Liver (tissue), 9 donors: Measurements from ENCODE around the gene HMG20A. TPM values are rescaled to one million over a fixed set of nuclear protein-coding genes. Genes with fewer than 3 reads are reported as not detected.

ENCODE experiments used
- DNase-seq: peaks from one replicate; pipeline ENCODE4 v3.0.0-alpha.2; 2017; ENCODE audit warnings: low spot score
- H3K27ac ChIP-seq, 2 donors: one replicate each; pipeline ENCODE4 v1.7.0; 2013; ENCODE audit warnings: inconsistent platforms in 2 of 2, low read length in 2 of 2, control low read depth in 1 of 2, low read depth in 1 of 2, mild to moderate bottlenecking in 1 of 2
- H3K27me3 ChIP-seq, 4 donors: one replicate each; pipeline versions ENCODE4 v1.6.1 to v1.7.0; 2013; ENCODE audit warnings: low read length in 3 of 4, inconsistent platforms in 1 of 4, mild to moderate bottlenecking in 1 of 4, moderate library complexity in 1 of 4; ENCODE audit not compliant: control insufficient read depth in 4 of 4, insufficient read depth in 4 of 4
- H3K36me3 ChIP-seq, 4 donors: one replicate each; pipeline versions ENCODE4 v1.6.1 to v1.7.0; 2013; ENCODE audit warnings: low read length in 3 of 4, mild to moderate bottlenecking in 3 of 4, low read depth in 1 of 4, moderate library complexity in 1 of 4; ENCODE audit not compliant: control insufficient read depth in 4 of 4, insufficient read depth in 3 of 4
- H3K4me1 ChIP-seq, 4 donors: one replicate each; pipeline versions ENCODE4 v1.6.1 to v1.7.0; 2013; ENCODE audit warnings: low read length in 3 of 4, mild to moderate bottlenecking in 3 of 4, moderate library complexity in 1 of 4; ENCODE audit not compliant: control insufficient read depth in 4 of 4, insufficient read depth in 4 of 4
- H3K4me3 ChIP-seq, 3 donors: one replicate each; pipeline versions ENCODE4 v1.6.1 to v1.7.0; 2013; ENCODE audit warnings: low read length in 3 of 3, control low read depth in 1 of 3, low read depth in 1 of 3, mild to moderate bottlenecking in 1 of 3
- H3K9ac ChIP-seq, 2 donors: one replicate each; pipeline ENCODE4 v1.7.0; 2013; ENCODE audit warnings: low read length in 2 of 2, mild to moderate bottlenecking in 2 of 2, moderate library complexity in 2 of 2, control low read depth in 1 of 2, low read depth in 1 of 2
- H3K9me3 ChIP-seq, 4 donors: one replicate each; pipeline versions ENCODE4 v1.6.1 to v1.7.0; 2013; ENCODE audit warnings: low read length in 3 of 4; ENCODE audit not compliant: control insufficient read depth in 4 of 4
- EGR1 ChIP-seq, 2 donors: IDR thresholded peaks; 2 replicates each; pipeline ENCODE4 v1.6.1; 2016 to 2018; ENCODE audit warnings: antibody characterized with exemption in 2 of 2, low read depth in 2 of 2
- FOXA1 ChIP-seq: IDR thresholded peaks from 2 replicates; pipeline ENCODE4 v1.6.1; 2016; ENCODE audit warnings: antibody characterized with exemption
- FOXA2 ChIP-seq: IDR thresholded peaks from 2 replicates; pipeline ENCODE4 v1.6.1; 2016; ENCODE audit warnings: antibody characterized with exemption
- GABPA ChIP-seq, 2 donors: IDR thresholded peaks in 1 of 2; conservative IDR thresholded peaks in 1 of 2; 2 replicates each; pipeline ENCODE4 v1.6.1; 2016; ENCODE audit warnings: antibody characterized with exemption in 2 of 2, mild to moderate bottlenecking in 1 of 2, moderate library complexity in 1 of 2
- HNF4A ChIP-seq, 2 donors: conservative IDR thresholded peaks; 2 replicates each; pipeline ENCODE4 v1.6.1; 2016; ENCODE audit warnings: antibody characterized with exemption in 2 of 2, mild to moderate bottlenecking in 2 of 2
- HNF4G ChIP-seq: IDR thresholded peaks from 2 replicates; pipeline ENCODE4 v1.6.1; 2016; ENCODE audit warnings: antibody characterized with exemption
- JUND ChIP-seq, 2 donors: IDR thresholded peaks; 2 replicates each; pipeline ENCODE4 v1.6.1; 2016; ENCODE audit warnings: antibody characterized with exemption in 2 of 2
- NR2F2 ChIP-seq: IDR thresholded peaks from 2 replicates; pipeline ENCODE4 v1.6.1; 2016; ENCODE audit warnings: antibody characterized with exemption
- RAD21 ChIP-seq, 2 donors: IDR thresholded peaks; 2 replicates each; pipeline ENCODE4 v1.6.1; 2016; ENCODE audit warnings: antibody characterized with exemption in 2 of 2, mild to moderate bottlenecking in 2 of 2
- RXRA ChIP-seq, 2 donors: IDR thresholded peaks; 2 replicates each; pipeline ENCODE4 v1.6.1; 2017 to 2018; ENCODE audit warnings: antibody characterized with exemption in 2 of 2, mild to moderate bottlenecking in 1 of 2
- SP1 ChIP-seq: IDR thresholded peaks from 2 replicates; pipeline ENCODE4 v1.6.1; 2018; ENCODE audit warnings: antibody characterized with exemption, mild to moderate bottlenecking
- TAF1 ChIP-seq: conservative IDR thresholded peaks from 2 replicates; pipeline ENCODE4 v1.6.1; 2016; ENCODE audit warnings: antibody characterized with exemption, mild to moderate bottlenecking
- YY1 ChIP-seq: IDR thresholded peaks from 2 replicates; pipeline ENCODE4 v1.6.1; 2016; ENCODE audit warnings: antibody characterized with exemption, mild to moderate bottlenecking
- WGBS: extraction: QIAGEN DNeasy Blood & Tissue Kit; methylation state at CpG from one replicate; pipeline ENCODE4 v1.1.7; 2013; 5-methylcytosine and 5-hydroxymethylcytosine counted together
- polyA plus RNA-seq, 2 donors: library from polyadenylated mRNA; stranded (reverse) in 1 of 2; unstranded in 1 of 2; fragments of 200-250 nt in 1 of 2; fragments of >200 nt in 1 of 2; fragmentation: Nextera tagmentation in 1 of 2; extraction: Ambion mirVana in 1 of 2; gene quantifications; one replicate each; pipeline versions ENCODE4 v1.2.1 to v1.2.3, GENCODE V29; 2013 to 2015
- total RNA-seq, 2 donors: library from RNA; depleted of rRNA; stranded (reverse); fragments of >200 nt; gene quantifications; one replicate each; pipeline ENCODE4 v1.2.3, GENCODE V29; 2014
- TF ChIP-seq, protein P1 (sequence below): IDR thresholded peaks from 2 replicates; pipeline ENCODE4 v1.6.1; 2016; ENCODE audit warnings: antibody characterized with exemption, mild to moderate bottlenecking
- TF ChIP-seq, protein P2 (sequence below): IDR thresholded peaks from 2 replicates; pipeline ENCODE4 v1.6.1; 2016; ENCODE audit warnings: antibody characterized with exemption
- TF ChIP-seq, protein P3 (sequence below): IDR thresholded peaks from 2 replicates; pipeline ENCODE4 v1.6.1; 2016; ENCODE audit warnings: antibody characterized with exemption
- TF ChIP-seq, protein P4 (sequence below): IDR thresholded peaks from 2 replicates; pipeline ENCODE4 v1.6.1; 2016; ENCODE audit warnings: antibody characterized with exemption
- TF ChIP-seq, protein P5 (sequence below): fragments of 150-350 bp; IDR thresholded peaks from 2 replicates; pipeline ENCODE4 v1.5.1; 2017; ENCODE audit warnings: improper control_type of control experiment, low read depth, low read length; ENCODE audit not compliant: missing input control
- donor health status: healthy.
- donor health status: healthy.
- donor health status: healthy.
- donor health status: healthy.
- donor health status: healthy.

HMG20A gene
- total and polyA plus RNA-seq, 4 donors: 7.7 to 19.4 (median 13.3) TPM

DNA sequence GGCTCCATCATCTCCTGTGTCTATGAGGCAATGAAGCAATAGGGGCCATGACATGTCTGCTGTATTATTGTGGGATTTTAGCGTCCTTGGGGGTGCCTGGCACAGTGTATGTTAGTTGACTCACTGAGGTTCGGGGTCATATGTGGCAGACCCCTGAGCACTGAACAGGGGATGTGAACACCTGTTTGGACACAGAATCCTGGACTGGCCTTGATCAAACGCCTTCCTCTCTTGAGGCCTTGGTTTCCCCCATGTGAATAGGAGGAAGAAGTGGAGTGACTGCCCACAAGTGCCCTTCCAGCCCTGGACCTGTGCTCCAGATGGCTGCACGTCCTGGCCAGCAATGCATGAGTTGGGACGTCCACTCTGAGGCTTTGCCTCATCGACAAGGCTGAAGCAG is 84.2 kb downstream of the HMG20A start (continued):
- TF ChIP-seq, protein P1, sequence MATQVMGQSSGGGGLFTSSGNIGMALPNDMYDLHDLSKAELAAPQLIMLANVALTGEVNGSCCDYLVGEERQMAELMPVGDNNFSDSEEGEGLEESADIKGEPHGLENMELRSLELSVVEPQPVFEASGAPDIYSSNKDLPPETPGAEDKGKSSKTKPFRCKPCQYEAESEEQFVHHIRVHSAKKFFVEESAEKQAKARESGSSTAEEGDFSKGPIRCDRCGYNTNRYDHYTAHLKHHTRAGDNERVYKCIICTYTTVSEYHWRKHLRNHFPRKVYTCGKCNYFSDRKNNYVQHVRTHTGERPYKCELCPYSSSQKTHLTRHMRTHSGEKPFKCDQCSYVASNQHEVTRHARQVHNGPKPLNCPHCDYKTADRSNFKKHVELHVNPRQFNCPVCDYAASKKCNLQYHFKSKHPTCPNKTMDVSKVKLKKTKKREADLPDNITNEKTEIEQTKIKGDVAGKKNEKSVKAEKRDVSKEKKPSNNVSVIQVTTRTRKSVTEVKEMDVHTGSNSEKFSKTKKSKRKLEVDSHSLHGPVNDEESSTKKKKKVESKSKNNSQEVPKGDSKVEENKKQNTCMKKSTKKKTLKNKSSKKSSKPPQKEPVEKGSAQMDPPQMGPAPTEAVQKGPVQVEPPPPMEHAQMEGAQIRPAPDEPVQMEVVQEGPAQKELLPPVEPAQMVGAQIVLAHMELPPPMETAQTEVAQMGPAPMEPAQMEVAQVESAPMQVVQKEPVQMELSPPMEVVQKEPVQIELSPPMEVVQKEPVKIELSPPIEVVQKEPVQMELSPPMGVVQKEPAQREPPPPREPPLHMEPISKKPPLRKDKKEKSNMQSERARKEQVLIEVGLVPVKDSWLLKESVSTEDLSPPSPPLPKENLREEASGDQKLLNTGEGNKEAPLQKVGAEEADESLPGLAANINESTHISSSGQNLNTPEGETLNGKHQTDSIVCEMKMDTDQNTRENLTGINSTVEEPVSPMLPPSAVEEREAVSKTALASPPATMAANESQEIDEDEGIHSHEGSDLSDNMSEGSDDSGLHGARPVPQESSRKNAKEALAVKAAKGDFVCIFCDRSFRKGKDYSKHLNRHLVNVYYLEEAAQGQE: no peak
- TF ChIP-seq HNF4G (no peak), SP1 (no peak), RAD21 (IDR thresholded peaks at IDR 0.05) (no peak)
- TF ChIP-seq, protein P2, sequence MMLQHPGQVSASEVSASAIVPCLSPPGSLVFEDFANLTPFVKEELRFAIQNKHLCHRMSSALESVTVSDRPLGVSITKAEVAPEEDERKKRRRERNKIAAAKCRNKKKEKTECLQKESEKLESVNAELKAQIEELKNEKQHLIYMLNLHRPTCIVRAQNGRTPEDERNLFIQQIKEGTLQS: no peak

DNA sequence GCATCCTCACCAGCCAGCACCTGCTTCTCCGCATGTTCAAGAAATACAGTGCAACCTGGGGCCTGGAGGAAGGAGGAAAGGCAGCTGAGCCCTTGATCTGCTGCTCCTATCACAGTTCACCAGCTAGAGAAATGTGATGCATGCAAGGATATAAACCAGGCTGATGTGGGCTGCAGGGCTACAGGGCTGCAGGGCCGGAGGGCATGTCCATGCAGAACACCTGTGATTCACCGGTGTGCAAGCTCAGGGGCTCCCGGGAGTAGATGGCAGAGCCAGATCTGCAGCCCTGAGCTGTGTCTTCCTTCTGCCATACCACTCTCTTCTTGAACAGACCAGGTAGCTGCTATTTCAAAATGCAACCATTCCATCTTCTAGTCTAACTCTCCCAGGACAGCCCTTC is 84.9 kb downstream of the HMG20A start:
- no peak overlapping the region for H3K4me3 ChIP-seq
- no peaks in the 10 kb centered on the region for H3K9me3 ChIP-seq
- 85% methylated on average over 4 of the region's 4 CpGs for WGBS
- no peak overlapping the region for H3K27ac ChIP-seq
- TF ChIP-seq NR2F2 (no peak), GABPA (IDR thresholded peaks at IDR 0.05 in 1 of 2, conservative IDR thresholded peaks at IDR 0.05 in 1 of 2) (no peak), EGR1 (IDR thresholded peaks at IDR 0.05; ENCODE audit: low read depth in 2 of 2) (no peak), FOXA1 (no peak), YY1 (no peak), HNF4A (conservative IDR thresholded peaks at IDR 0.05) (no peak), HNF4G (no peak), FOXA2 (no peak), RAD21 (IDR thresholded peaks at IDR 0.05) (no peak), SP1 (no peak), TAF1 (no peak), JUND (IDR thresholded peaks at IDR 0.05) (no peak), RXRA (IDR thresholded peaks at IDR 0.05) (no peak)
- TF ChIP-seq, protein P3, sequence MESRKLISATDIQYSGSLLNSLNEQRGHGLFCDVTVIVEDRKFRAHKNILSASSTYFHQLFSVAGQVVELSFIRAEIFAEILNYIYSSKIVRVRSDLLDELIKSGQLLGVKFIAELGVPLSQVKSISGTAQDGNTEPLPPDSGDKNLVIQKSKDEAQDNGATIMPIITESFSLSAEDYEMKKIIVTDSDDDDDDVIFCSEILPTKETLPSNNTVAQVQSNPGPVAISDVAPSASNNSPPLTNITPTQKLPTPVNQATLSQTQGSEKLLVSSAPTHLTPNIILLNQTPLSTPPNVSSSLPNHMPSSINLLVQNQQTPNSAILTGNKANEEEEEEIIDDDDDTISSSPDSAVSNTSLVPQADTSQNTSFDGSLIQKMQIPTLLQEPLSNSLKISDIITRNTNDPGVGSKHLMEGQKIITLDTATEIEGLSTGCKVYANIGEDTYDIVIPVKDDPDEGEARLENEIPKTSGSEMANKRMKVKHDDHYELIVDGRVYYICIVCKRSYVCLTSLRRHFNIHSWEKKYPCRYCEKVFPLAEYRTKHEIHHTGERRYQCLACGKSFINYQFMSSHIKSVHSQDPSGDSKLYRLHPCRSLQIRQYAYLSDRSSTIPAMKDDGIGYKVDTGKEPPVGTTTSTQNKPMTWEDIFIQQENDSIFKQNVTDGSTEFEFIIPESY: no peak
- TF ChIP-seq, protein P4, sequence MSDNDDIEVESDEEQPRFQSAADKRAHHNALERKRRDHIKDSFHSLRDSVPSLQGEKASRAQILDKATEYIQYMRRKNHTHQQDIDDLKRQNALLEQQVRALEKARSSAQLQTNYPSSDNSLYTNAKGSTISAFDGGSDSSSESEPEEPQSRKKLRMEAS: no peak
- TF ChIP-seq, protein P1: no peak
- TF ChIP-seq, protein P2: no peak
- TF ChIP-seq, protein P5, sequence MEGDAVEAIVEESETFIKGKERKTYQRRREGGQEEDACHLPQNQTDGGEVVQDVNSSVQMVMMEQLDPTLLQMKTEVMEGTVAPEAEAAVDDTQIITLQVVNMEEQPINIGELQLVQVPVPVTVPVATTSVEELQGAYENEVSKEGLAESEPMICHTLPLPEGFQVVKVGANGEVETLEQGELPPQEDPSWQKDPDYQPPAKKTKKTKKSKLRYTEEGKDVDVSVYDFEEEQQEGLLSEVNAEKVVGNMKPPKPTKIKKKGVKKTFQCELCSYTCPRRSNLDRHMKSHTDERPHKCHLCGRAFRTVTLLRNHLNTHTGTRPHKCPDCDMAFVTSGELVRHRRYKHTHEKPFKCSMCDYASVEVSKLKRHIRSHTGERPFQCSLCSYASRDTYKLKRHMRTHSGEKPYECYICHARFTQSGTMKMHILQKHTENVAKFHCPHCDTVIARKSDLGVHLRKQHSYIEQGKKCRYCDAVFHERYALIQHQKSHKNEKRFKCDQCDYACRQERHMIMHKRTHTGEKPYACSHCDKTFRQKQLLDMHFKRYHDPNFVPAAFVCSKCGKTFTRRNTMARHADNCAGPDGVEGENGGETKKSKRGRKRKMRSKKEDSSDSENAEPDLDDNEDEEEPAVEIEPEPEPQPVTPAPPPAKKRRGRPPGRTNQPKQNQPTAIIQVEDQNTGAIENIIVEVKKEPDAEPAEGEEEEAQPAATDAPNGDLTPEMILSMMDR: no peak
- no peak overlapping the region for H3K9ac ChIP-seq
- DNase-seq: no peak
- no peaks in the 10 kb centered on the region for H3K27me3 ChIP-seq
- H3K36me3 ChIP-seq: no peaks in the 10 kb centered on the region
- peaks cover 0 to 20% (median 11%) of the 10 kb centered on the region in 4 donors for H3K4me1 ChIP-seq
